Measurements from ENCODE around the gene ARPP19.
A peak's percentile ranks its signal among the peaks of the same experiment; 100 is the strongest.

The ARPP19 gene, protein sequence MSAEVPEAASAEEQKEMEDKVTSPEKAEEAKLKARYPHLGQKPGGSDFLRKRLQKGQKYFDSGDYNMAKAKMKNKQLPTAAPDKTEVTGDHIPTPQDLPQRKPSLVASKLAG
- long read RNA-seq, full-length matches to known transcripts, result 88 of 103 reads
- long read RNA-seq, partial matches to known transcripts, result 4 of 103 reads
- long read RNA-seq, other reads (novel, unspliced or antisense), result 11 of 103 reads

DNA sequence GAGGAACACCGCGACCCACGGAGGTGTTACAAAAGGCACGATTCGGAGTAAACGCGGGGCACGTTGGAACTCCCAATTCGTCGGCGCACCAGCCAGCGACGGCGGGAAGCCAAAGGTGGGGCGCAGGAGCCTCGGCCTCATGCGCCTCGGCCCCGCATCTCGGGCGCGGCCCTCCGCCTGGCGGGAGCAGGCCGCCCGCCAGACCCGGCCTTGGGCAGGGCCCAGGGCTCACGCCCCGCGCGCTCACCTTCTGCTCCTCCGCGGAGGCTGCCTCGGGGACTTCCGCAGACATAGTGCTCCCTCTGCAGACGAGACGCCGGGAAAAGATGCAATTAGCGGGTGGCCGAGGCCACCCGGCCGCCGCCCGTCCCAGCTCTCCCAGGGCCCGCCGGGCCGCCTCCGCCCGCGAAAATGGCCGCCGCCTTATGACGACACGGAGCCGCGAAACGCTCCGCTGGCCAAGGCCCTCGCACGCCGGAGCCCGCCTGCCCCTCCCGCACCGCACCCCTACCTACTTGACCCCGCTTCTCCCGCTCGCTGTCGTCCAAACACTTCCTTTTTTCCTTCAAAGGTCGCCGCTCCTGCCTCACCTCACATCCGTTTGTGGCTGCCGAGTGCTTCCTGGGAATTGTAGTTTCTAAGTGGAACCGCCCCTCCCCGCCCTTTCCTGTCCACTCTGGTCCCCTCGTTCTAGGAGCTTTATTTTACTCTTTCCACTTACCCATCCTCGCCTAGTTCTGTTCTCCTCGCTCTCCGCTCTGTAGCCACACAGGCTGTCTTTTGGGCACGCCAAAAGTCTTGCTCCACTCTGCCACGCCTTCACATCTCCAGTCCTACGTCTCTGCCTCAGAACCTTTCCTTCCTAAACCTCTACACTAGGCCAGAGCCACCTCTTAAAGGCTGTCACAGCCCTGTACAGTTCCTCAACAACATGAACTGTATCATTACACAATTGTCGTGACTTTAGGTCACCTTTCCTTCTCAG lies at the start of gene ARPP19:
Gene ARPP19 (minus strand): TSS at position 430 of the 985 bp plus-strand sequence. CDS start 138 bp downstream, at position 292.
- Histone ChIP-seq H3K4me3 (replicated peaks; ENCODE audit: insufficient read depth, low read length) (peak within 1 kb of the TSS; percentile 77), H3K27ac (replicated peaks) (peak within 1 kb of the TSS; percentile 89), H3K27me3 (ENCODE audit: insufficient read depth, poor library complexity, severe bottlenecking) (no peaks in the 10 kb centered on the region)
- peak; percentile 90 to 96 for DNase-seq (ENCODE audit: low read depth in 1 of 2, low spot score in 1 of 2)
- TF ChIP-seq GABPA (IDR thresholded peaks at IDR 0.05; ENCODE audit: low read depth) (peak; percentile 88), SPI1 (IDR thresholded peaks at IDR 0.05; ENCODE audit: borderline replicate concordance, low read depth) (peak; percentile 94), POLR2AphosphoS5 (IDR thresholded peaks at IDR 0.05; ENCODE audit: low read depth) (peak; percentile 53; the same call in 1 of the 2 replicates)
- TF ChIP-seq, protein P1, sequence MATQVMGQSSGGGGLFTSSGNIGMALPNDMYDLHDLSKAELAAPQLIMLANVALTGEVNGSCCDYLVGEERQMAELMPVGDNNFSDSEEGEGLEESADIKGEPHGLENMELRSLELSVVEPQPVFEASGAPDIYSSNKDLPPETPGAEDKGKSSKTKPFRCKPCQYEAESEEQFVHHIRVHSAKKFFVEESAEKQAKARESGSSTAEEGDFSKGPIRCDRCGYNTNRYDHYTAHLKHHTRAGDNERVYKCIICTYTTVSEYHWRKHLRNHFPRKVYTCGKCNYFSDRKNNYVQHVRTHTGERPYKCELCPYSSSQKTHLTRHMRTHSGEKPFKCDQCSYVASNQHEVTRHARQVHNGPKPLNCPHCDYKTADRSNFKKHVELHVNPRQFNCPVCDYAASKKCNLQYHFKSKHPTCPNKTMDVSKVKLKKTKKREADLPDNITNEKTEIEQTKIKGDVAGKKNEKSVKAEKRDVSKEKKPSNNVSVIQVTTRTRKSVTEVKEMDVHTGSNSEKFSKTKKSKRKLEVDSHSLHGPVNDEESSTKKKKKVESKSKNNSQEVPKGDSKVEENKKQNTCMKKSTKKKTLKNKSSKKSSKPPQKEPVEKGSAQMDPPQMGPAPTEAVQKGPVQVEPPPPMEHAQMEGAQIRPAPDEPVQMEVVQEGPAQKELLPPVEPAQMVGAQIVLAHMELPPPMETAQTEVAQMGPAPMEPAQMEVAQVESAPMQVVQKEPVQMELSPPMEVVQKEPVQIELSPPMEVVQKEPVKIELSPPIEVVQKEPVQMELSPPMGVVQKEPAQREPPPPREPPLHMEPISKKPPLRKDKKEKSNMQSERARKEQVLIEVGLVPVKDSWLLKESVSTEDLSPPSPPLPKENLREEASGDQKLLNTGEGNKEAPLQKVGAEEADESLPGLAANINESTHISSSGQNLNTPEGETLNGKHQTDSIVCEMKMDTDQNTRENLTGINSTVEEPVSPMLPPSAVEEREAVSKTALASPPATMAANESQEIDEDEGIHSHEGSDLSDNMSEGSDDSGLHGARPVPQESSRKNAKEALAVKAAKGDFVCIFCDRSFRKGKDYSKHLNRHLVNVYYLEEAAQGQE (IDR thresholded peaks at IDR 0.05; ENCODE audit: insufficient replicate concordance, low read depth), result no peak

DNA sequence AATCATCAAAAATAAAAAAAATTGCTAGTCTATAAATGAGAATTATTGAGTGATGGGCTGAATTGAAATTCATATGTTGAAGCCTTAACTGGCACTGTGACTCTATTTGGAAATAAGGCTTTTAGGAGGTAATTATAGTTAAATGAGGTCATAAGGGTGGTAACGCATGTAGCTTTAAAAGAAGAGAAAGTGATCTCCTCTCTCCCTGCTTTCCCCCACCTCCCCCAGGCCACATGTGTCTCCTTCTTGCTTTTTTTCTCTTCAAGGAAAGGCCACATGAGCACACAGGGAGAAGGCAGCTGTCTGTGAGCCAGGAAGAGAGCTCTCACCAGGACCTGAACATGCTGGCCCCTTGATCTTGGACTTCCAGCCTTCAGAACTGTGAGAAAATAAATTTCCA lies 48.2 kb upstream of the ARPP19 start:
- H3K4me3 ChIP-seq (replicated peaks; ENCODE audit: insufficient read depth, low read length), result no peak overlapping the region
- no peak for DNase-seq (ENCODE audit: low read depth in 1 of 2, low spot score in 1 of 2)
- H3K27me3 ChIP-seq (ENCODE audit: insufficient read depth, poor library complexity, severe bottlenecking), result no peaks in the 10 kb centered on the region
- no peak overlapping the region for H3K27ac ChIP-seq (replicated peaks)
- TF ChIP-seq, protein P1 (IDR thresholded peaks at IDR 0.05; ENCODE audit: insufficient replicate concordance, low read depth), result no peak
- TF ChIP-seq, protein P2, sequence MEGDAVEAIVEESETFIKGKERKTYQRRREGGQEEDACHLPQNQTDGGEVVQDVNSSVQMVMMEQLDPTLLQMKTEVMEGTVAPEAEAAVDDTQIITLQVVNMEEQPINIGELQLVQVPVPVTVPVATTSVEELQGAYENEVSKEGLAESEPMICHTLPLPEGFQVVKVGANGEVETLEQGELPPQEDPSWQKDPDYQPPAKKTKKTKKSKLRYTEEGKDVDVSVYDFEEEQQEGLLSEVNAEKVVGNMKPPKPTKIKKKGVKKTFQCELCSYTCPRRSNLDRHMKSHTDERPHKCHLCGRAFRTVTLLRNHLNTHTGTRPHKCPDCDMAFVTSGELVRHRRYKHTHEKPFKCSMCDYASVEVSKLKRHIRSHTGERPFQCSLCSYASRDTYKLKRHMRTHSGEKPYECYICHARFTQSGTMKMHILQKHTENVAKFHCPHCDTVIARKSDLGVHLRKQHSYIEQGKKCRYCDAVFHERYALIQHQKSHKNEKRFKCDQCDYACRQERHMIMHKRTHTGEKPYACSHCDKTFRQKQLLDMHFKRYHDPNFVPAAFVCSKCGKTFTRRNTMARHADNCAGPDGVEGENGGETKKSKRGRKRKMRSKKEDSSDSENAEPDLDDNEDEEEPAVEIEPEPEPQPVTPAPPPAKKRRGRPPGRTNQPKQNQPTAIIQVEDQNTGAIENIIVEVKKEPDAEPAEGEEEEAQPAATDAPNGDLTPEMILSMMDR (IDR thresholded peaks at IDR 0.05; ENCODE audit: insufficient read depth, low read length), result no peak
- no peak for TF ChIP-seq POLR2AphosphoS5 (IDR thresholded peaks at IDR 0.05; ENCODE audit: low read depth)
- no peak for TF ChIP-seq SPI1 (IDR thresholded peaks at IDR 0.05; ENCODE audit: borderline replicate concordance, low read depth)
- no peak for TF ChIP-seq GABPA (IDR thresholded peaks at IDR 0.05; ENCODE audit: low read depth)

DNA sequence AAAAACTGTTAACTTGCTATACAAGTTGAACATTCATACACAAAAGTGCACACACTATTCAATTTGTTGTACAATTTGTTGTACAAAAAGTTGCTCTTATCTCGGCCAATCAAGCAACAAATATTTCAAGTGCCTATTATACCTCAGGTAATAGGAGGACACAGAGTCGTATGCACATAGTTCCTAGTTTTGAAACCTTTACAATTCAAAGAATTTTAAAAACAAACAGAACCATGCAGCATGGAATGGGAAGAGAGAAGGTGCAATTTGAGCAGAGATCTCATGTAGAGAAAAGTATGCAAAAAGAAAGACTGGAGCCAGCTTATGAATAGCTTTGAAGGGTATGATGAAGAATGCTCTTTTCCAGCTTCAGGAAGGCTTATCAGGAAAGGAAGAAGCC lies 46.5 kb upstream of the ARPP19 start:
- no peak overlapping the region for H3K27ac ChIP-seq (replicated peaks)
- H3K27me3 ChIP-seq (ENCODE audit: insufficient read depth, poor library complexity, severe bottlenecking), result no peaks in the 10 kb centered on the region
- H3K4me3 ChIP-seq (replicated peaks; ENCODE audit: insufficient read depth, low read length), result no peak overlapping the region
- DNase-seq (ENCODE audit: low read depth in 1 of 2, low spot score in 1 of 2), result no peak
- TF ChIP-seq, protein P2 (IDR thresholded peaks at IDR 0.05; ENCODE audit: insufficient read depth, low read length), result no peak
- no peak for TF ChIP-seq SPI1 (IDR thresholded peaks at IDR 0.05; ENCODE audit: borderline replicate concordance, low read depth)
- no peak for TF ChIP-seq GABPA (IDR thresholded peaks at IDR 0.05; ENCODE audit: low read depth)
- TF ChIP-seq, protein P1 (IDR thresholded peaks at IDR 0.05; ENCODE audit: insufficient replicate concordance, low read depth), result no peak
- no peak for TF ChIP-seq POLR2AphosphoS5 (IDR thresholded peaks at IDR 0.05; ENCODE audit: low read depth)
